HG02973 (cell line): ENCODE measurements around the gene PTCHD1.

Source experiments
- ATAC-seq: cut with Tn5 transposase; IDR thresholded peaks from one replicate; pipeline ENCODE4 v1.9.1; 2021; ENCODE audit warnings: moderate library complexity; ENCODE audit not compliant: unreplicated experiment

Gene PTCHD1

DNA sequence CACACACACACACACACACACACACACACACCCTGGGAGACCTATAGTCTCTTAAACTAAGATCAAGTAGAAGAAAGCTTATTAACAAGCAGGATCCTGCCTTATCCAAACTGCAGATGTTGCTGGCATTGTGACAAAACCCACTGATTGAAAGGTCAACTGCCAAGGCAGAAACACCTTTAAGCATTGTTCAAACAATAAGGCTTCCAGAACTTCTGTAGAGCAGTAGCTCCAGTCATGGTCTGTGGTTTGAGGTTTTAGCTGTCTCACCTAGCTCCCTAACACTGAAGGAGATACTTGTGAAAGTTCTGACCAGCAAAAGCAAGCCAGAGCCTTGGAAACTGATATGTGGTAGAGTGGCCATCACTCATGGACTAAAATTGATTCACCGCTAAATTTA, 59.8 kb downstream of the PTCHD1 start:
- ATAC-seq = no peak

DNA sequence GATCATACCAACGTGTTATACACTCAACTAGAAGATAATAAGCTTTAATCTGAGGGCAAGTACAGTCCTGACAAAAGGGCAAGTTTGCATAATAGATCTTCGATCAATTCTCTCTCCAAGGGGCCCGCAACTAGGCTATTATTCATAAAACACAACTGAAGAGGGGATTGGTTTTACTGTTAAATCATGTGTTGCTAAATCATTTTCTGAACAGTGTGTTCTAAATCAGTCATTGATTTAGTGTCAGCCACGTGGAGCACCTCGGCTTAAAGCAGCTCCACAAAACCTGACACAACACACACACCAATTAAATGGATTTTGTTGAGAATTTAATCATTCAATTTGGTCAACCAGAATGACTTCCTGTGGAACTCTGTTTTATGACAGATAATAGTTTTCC, 61.6 kb downstream of the PTCHD1 start:
- no peak for ATAC-seq

DNA sequence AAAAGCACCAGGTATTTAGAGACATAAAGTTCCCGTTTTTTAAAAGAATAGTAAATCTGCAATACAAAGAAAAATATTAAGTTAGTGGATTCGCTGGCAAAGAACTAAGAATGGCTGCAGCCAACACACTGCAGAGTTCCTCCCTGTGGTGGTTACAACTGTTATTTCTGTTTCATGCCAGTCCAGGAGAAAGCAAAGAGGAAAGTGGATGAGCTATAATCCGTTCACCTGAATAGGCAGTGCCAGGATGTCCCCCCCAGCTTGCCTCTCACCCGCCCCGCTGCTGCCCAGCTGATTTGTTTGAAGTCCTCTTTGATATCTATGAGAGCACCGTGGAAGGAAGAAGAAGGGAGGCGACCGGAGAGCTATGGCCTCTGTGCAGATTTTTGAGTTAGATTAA, 63.9 kb downstream of the PTCHD1 start:
- ATAC-seq = no peak

DNA sequence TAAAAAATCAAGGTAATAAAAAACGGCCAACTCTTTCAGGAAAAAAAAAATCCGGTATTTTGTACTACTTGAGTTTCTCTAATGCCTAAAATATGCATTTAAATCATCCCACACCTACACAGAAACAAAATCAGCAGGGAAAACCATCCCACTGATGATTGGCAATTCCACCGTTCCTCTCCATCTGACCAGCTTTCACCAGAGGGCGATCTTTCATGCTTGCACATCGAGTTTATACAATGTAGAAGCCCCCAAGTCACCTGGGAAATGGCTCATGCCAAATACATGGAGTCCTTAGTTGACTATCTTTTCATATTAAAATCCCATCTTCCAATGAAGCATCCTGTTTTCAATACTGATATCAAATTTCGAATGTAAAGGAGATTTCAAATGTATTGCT, 69.2 kb downstream of the PTCHD1 start:
- ATAC-seq = no peak

DNA sequence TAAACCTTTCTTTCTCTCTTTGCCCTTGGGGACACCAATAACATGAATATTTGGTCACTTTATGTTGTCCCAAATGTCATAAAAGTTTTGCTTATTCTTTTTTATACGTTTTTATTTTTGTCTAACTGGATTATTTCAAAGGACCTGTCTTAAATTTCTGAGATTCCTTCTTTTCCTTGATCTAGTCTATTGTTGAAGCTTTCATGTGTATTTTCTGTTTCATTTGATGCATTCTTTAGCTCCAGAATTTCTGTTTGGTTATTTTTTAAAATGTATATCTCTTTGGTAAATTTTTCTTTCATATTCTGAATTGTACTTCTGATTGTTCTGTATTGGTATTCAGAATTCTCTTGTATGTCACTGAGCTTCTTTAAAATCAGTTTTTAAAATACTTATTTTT, 88.3 kb downstream of the PTCHD1 start:
- ATAC-seq = no peak

DNA sequence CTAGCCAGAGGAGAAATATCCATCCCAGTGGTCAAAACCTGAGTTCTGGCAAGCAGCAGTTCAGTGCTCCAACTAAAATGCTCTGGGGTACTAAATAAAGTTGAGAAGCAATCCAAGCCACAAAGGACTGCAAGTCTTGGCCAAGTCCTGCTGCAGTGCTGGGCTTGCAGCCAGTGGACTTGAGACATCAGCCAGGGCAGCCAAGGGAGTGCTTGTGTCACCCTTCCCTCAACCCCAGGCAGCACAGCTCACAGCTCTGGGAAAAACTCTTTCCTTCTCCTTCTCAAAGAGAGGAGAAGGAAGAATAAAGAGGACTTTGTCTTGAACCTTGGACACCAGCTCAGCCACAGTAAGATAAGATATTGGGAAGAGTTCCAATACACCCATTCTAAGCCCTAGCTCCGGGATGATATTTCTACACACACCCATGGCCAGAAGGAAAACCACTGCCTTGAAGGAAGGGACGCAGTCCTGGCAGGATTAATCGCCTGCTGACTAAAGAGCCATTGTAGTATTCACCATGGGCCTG, 99.8 kb downstream of the PTCHD1 start:
- ATAC-seq = no peak

DNA sequence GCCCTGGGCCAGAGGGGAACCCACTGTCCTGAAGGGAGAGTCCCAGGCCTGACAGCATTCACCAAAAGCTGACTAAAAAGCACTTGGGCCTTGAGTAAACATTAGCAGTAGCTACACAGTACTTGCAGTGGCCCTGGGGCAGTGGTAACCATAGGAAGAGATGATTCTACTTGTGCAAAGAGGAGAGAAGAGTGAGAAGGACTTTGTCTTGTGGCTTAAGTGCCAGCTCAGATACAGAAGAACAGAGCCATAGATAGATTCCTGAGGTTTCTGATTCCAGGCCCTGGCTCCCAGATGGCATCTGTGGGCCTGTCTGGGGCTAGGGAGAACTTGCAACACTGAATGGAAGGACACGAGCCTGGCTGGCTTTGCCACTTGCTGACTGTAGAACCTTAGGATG, 100.5 kb downstream of the PTCHD1 start:
- ATAC-seq = no peak

DNA sequence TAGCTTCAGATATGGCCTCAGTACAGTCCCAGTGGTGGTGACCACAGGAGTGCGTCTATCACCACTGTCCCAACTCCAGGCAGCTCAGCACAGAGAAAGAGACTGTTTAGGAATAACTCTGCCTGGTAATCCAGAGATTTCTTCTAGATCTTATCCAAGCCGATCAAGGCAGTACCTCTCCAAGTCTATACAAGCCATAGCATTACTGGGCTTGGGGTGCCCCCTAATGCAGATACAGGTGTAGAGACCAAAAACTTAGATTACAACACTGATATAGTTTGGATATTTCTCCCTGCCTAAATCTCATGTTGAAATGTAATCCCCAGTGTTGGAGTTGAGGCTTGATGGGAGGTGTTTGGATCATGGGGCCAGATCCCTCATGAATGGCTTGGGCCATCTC, 100.9 kb downstream of the PTCHD1 start:
- ATAC-seq = no peak

DNA sequence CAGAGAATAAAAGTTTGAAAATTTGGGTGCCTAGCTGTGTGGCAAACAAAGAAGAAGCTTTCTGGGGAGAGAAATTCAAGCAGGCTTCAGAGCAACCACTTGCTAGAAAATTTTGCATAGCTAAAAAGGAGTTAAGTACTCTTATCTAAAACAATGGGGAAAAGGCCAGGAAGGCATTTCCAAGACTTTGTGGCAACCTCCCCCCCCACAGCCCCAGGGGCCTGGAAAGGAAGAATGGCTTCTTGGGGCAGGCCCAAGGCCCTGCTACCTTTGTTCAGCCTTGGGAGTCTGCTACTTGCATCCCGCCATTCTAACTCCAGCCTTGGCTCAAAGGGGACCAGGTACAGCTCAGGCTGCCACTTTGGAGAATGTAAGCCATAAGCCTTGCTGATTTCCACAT, 102.2 kb downstream of the PTCHD1 start:
- no peak for ATAC-seq

DNA sequence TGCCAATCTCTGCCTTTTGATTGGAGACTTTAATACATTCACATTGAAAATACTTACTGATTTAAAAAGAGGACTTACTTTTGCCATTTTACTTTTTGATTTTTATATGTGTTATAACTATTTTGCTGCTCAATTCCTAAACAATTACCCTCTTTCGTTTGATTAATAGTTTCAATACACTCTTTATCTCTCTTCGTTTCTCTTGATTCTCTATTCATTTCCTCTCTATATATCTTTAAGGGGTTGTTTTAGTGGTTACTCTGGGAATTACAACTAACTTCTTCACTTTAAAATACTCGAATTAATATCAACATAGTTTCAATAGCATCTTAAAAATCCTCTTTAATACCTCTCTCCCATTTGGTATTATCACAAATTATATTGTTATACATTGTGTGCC, 116.6 kb downstream of the PTCHD1 start:
- no peak for ATAC-seq
